ES-I3 (cell line): Measurements from ENCODE around the gene ATP5F1D.

ENCODE experiments used
- H3K36me3 ChIP-seq: 2 replicates; pipeline ENCODE4 v1.6.1; 2013; ENCODE audit warnings: mild to moderate bottlenecking, low read length, control low read depth, moderate library complexity; ENCODE audit not compliant: insufficient read depth
- H3K4me1 ChIP-seq: 2 replicates; pipeline ENCODE4 v1.6.1; 2013; ENCODE audit warnings: mild to moderate bottlenecking, control low read depth, low read length; ENCODE audit not compliant: insufficient read depth
- H3K9ac ChIP-seq: 2 replicates; pipeline ENCODE4 v1.6.1; 2013; ENCODE audit warnings: low read depth, mild to moderate bottlenecking, low read length, moderate library complexity
- H3K9me3 ChIP-seq: 2 replicates; pipeline ENCODE4 v1.6.1; 2013; ENCODE audit warnings: mild to moderate bottlenecking, low read length, moderate library complexity; ENCODE audit not compliant: control insufficient read depth, insufficient read depth

ATP5F1D gene

DNA sequence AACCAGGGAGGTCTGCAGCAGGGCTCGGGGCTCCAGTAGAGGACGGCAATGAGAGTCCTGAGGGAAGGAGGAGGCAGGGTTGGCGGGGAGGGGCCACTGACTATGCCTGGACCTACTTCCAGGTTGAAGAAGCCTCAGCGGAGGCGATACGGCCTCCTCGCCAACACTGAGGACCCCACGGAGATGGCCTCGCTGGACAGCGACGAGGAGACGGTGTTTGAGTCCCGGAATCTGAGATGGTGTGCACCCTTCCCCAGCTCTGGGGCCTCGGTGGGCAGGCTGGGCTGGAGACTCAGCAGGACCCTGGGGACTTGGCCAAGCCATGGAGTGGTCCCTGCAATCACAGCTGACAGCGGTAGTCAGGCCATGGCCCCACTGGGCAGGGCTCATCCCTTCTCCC, 35.5 kb downstream of the ATP5F1D start:
- Histone ChIP-seq H3K9ac (no peak overlapping the region), H3K36me3 (peaks cover 11% of the 10 kb centered on the region), H3K9me3 (no peaks in the 10 kb centered on the region), H3K4me1 (no peaks in the 10 kb centered on the region; the same call in 1 of the 2 replicates)

DNA sequence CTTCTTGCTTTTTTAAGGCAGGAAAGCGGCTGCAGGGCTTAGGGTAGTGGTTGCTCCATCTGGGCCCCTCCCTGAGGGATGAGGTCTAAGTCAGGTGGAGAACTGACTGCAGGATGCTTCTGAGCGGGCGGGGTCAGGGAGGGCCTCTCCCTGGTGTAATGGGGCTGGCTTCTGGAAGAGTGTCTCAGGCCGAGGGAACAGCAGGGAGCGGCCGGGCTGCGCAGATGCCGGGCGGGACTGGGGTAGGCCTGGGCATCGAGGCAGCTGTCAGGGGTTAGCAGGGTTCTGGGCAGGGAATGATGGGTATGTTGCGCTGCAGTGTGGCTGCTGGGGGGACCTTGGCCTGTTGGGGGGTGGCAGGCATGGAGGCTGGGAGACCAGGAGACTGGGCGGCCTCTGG, 36.5 kb downstream of the ATP5F1D start:
- Histone ChIP-seq H3K36me3 (0 out of 2 replicates have a peak, but pooled peaks cover under 1% of the 10 kb centered on the region), H3K9ac (no peak overlapping the region), H3K4me1 (no peaks in the 10 kb centered on the region; the same call in 1 of the 2 replicates), H3K9me3 (no peaks in the 10 kb centered on the region)

DNA sequence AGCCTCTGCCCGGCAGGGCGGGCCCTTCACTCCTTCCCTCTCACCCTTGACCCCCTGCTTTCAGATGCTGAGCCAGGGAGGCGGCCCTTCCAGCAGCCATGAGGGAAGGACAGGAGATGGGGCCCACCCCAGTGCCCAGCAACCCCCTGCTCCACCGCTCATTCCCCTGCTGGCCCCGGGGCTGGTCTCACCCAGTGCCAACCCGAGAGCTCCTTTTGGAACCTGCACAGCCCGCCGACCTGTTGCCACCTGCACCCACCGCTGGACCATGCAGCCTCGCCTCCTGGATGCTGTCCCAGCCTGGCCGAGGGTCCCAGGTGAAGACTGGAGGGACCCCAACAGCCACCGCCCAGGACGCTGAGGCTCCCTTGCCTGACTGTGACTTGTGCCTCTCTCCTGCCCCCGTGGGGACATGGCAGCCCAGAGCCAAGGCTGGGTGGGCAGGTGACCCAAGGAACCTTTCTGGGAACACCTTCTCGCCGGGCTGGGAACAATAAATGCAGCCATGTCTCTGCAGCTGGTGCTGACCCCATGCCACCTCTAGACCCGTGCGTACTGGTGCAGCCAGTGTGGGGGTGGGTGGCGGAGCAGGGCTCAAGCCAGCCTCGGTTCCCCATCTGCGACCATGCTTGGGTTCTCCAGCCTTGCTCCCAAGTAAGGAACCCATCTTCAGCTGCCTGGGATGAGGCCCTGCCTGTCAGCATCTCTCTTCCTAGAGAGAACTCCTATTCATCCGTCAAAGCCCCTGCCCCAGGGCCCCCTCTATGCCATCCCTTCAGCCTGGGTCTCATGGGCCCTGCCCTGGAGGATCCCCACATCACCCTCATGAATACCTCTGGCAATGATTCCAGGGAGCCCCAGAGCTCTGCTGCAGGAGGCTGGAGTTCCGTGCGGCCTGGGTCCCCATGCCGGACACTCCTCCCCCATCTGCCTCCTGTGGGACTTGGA, 37.4 kb downstream of the ATP5F1D start:
- Histone ChIP-seq H3K4me1 (no peaks in the 10 kb centered on the region; the same call in 1 of the 2 replicates), H3K36me3 (no peaks in the 10 kb centered on the region), H3K9me3 (no peaks in the 10 kb centered on the region), H3K9ac (no peak overlapping the region)

DNA sequence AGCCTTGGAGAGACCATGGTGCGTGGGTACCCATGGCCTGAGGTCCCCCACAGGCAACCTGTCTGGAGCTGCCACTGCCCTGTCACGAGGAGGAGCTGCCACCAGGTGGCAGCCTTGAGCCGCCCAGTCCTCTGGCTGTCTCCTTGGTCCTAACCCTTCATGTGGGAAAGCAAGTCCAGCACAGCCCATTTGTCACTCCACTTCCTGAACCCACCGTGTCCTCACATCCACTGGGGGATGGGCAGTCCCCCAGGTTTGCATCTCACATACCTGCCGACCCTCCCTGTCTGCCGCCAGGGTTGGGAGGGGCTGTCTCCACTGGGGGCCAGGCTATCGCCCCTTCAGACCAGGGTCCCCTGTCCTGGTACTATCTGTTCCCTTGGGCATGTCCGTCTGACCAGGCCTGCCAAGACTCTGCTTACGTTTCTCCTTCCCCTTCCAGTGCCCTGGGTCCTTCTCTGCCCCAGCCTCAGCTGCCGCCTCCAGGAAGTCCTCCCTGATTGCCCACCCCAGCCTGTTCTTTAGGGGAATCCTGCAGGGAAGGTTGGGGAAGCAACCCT, 38.3 kb downstream of the ATP5F1D start:
- H3K9me3 ChIP-seq, result no peaks in the 10 kb centered on the region
- H3K9ac ChIP-seq, result no peak overlapping the region
- no peaks in the 10 kb centered on the region; the same call in 1 of the 2 replicates for H3K4me1 ChIP-seq

DNA sequence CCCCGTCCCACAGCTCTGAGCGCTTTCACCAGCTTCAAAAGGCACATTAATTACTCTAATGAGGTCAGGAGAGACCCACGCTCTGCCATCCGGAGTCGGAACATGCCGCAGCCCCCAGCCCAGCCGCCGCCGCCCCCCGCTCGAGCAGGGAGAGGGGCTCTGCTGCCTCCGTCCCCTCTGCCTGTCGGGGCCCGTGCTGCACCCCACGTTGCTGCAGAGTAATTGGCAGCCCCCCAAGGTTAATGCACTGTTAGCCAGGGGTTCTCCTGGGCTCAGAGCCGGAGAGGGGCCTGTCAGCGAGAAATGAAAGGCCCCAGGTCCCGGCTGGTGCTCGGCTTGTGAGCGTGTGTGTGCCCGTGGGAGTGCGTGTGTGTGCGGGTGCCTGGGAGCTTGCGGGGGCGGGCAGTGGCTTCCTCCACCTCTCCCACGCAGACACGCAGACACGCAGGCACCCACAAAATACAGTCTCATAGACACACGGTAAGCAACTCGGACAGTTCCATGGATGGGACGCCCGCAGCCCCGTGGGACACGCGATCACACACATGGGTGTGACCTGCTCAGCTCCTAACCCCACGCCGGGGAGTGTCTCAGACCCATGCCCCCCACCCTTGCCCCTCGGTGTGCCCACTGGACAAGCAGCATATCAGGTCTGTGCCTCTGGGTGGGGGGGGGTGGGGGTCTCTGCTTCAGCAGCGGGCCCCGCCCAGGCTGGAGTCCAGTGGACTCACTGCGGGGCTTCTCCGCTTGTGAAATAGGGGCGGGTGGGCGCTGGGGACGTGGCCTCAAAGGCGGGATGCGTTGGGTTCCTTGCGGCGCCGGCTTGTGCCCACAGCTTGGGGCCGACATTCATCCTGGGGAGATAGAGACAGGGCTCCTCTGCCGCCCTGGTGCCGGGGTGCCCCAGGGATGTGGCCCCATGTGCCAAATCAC, 39.4 kb downstream of the ATP5F1D start:
- H3K36me3 ChIP-seq, result no peaks in the 10 kb centered on the region
- no peaks in the 10 kb centered on the region for H3K9me3 ChIP-seq
- no peaks in the 10 kb centered on the region; the same call in 1 of the 2 replicates for H3K4me1 ChIP-seq
- H3K9ac ChIP-seq, result no peak overlapping the region

More for the DNA sequence above, 38.3 kb downstream of the ATP5F1D start:
- H3K36me3 ChIP-seq, result no peaks in the 10 kb centered on the region

DNA sequence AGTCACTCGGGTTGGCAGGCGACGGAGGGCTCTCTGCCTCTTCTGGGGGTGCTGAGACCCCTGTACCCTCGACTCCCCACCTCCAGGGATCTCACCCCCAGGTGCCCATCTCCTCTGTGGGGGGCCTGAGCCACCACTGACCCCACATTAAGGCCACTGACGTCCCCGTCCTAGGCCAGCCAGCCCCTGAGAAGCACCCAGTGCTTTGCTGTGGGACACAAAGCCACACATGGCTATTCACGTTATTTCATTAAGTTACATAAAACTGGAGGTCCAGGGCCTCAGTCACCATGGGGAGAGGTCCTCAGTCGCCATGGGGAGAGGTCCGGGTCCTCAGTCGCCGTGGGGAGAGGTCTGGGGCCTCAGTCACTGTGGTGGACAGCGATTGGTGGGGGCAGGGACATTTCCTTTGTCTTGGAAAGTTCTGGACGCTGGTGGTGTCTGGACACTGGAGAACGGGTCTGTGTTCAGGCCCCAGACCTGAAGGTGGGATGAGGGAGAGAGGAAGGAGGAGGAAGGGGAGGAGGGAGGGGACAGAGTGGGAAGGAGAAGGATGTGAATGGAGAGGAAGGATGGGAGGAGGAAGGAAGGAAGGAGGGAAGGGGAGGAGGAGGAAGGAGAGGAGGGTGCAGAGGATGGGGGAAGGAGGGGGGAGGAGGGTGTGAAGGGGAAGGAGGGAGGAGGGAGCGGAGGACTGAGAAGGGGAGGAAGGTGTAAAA, 40.2 kb downstream of the ATP5F1D start:
- Histone ChIP-seq H3K9me3 (no peaks in the 10 kb centered on the region), H3K9ac (no peak overlapping the region), H3K36me3 (no peaks in the 10 kb centered on the region), H3K4me1 (no peaks in the 10 kb centered on the region; the same call in 1 of the 2 replicates)

DNA sequence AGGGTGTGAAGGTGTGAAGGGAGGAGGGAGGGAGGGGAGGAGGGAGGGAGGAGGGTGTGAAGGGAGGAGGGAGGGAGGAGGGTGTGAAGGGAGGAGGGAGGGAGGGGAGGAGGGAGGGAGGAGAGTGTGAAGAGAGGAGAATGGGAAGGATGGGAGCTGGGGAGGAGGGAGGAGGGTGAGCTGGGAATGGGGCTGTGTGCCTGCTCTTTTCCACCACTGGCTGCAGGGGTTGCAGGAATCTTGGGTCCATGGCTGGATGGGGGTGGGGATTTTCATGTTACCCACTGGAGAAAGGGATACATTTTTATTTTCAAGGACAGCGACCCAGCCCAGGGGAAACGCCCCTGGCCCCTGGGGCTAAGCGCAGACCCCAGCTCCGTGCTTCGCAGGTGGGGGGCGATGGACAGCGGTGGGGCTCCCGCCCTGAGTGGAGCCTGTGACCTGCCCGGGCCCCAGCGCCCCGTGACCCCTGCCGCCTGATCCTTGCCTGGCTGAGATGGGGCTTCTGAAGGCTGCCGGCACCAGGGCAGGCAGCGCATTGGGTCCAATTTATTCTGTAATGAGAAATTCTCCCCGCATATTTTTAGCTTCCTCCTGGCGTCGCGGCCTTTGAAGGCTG, 41.1 kb downstream of the ATP5F1D start:
- no peak overlapping the region for H3K9ac ChIP-seq
- H3K4me1 ChIP-seq, result no peaks in the 10 kb centered on the region; the same call in 1 of the 2 replicates
- no peaks in the 10 kb centered on the region for H3K9me3 ChIP-seq
- no peaks in the 10 kb centered on the region for H3K36me3 ChIP-seq

DNA sequence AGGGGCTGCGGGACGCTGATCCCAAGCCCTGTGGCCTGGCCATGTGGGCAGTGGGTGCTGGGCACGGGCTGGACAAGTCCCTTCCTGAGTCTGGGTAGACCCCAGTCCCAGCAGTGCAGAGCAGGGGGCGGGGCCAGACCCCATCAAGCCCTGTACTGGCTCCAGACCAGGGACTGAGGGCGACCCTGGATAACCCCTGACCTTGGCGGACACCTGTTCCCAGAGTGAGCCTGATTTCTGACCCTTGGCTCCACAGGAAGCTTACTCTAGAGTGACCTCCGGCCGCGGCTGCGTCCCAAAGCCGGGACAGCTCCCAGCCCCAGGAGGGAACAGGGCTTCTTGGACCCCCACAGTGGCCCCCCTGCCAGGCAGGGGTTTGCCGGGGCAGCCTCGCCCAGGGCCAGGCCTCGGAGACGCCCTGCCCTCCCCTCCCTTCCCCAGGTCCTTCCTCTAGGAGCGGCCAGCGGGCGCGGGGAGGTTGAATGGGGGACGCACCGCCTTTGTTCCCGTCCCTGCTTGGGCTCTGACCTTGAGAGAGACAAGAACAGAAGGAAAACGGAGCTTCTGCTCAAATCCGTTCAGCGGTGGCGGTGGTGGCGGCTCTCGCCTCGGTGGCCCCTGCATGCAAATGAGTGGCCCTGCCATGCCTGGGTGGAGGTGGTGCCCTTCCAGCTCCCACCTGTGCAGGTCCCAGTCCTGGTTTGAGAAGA, 41.8 kb downstream of the ATP5F1D start:
- H3K9me3 ChIP-seq, result no peaks in the 10 kb centered on the region
- H3K9ac ChIP-seq, result no peak overlapping the region
- no peaks in the 10 kb centered on the region; the same call in 1 of the 2 replicates for H3K4me1 ChIP-seq
- no peaks in the 10 kb centered on the region for H3K36me3 ChIP-seq

DNA sequence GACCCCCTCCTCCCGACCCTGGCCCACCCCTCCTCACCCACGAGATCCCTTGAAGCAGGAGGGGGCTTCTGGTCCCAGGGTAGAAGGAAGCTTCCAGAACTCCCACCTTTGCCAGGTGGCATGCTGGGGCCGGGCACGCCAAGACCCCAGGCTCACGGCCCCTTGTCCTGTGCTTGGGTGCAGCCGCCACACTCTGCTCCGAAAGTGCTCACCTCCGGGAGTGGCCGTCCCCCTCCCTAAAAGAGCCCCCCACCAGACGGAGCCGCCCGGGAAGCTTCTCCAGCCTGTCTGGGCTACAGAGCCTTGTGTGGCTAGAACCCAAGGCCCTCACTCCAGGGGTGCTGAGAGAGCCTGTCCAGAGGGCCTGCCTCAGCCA, 42.4 kb downstream of the ATP5F1D start:
- no peaks in the 10 kb centered on the region for H3K9me3 ChIP-seq
- no peaks in the 10 kb centered on the region; the same call in 1 of the 2 replicates for H3K4me1 ChIP-seq
- no peak overlapping the region for H3K9ac ChIP-seq
- H3K36me3 ChIP-seq, result no peaks in the 10 kb centered on the region

DNA sequence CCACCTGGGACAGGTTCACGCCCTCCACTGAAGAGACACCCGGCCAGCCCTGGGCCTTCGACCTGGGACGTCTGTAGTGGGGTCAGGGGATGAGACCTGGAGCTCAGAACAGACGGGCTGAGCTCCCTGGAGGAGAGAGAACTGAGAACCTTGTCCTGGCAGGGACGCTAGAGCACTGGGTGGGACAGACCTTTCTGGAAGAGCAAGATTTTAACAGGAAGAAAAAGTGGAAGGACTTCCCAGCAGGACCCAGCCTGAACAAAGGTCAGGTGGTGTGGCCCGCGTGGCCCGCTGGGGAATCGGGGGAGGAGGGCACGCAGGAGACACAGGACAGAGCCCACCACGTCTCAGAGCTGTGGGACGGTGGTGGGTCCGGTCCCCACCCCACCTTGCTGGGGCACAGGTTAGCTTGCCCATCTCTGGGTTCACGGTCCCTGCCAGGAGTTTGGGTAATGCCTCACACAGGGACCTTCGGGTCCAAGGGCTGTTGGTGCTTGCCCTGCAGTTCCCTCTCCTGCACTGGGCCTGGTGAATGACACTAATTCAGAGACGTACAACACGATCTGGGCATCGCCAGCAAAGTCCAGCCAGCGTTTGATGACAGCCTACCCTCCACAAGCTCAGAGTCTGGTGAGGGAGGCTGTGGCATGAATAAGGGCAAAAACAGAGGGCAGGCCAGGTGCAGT, 42.9 kb downstream of the ATP5F1D start:
- Histone ChIP-seq H3K36me3 (no peaks in the 10 kb centered on the region), H3K9ac (no peak overlapping the region), H3K9me3 (no peaks in the 10 kb centered on the region), H3K4me1 (no peaks in the 10 kb centered on the region; the same call in 1 of the 2 replicates)

DNA sequence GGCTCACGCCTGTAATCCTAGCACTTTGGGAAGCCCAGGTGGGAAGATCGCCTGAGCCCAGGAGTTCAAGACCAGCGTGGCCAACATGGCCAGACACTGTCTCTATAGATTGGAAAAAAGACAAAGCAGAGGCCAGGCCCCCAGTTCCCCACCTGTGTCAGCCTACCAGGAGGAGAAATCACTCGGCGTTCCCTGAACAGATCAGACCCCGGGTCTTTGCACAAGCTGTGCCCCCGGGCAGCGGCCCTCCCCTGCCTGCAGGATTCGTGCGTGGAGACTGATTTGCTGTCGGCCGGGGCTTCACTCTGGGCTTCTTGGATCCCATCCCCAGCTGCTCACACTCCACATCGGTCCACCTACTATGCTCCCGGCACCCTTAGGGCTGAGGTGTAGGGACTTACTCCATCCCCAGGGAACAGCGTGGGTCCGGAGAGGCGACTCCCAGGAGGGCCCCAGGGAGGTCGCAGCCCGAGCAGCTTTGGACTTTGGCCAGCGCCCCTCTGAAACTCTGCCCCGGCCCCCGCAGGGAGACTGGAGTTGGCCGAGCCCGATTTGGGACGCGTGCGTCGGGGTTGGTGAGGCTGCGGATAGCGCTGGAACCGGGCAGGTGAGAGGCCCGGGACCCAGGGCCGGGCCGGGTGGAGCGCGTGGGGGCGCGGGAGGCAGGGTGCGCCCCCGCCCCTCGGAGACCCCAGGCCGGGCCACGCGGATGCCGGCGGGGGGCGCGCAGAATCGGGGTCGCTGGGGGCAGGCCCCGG, 43.6 kb downstream of the ATP5F1D start:
- no peaks in the 10 kb centered on the region for H3K9me3 ChIP-seq
- H3K9ac ChIP-seq, result peak overlapping the region; percentile 25; the same call in 1 of the 2 replicates
- no peaks in the 10 kb centered on the region; the same call in 1 of the 2 replicates for H3K4me1 ChIP-seq
- H3K36me3 ChIP-seq, result no peaks in the 10 kb centered on the region
